GM11168 (cell line): ENCODE measurements around the gene CCDC157.
"Not testable (repeated sequence)": the region's sequence is repeated elsewhere in the genome, so short reads cannot be mapped to it uniquely, and the experiment has no call there.

Source experiments
- in situ Hi-C: fragments of 300-500 bp; cut with MboI; formaldehyde crosslinking; loops from one replicate; pipeline ENCODE4 v1.12.0; 2022; ENCODE audit warnings: low sequenced_read_pairs; ENCODE audit not compliant: unreplicated experiment

CCDC157 gene

DNA sequence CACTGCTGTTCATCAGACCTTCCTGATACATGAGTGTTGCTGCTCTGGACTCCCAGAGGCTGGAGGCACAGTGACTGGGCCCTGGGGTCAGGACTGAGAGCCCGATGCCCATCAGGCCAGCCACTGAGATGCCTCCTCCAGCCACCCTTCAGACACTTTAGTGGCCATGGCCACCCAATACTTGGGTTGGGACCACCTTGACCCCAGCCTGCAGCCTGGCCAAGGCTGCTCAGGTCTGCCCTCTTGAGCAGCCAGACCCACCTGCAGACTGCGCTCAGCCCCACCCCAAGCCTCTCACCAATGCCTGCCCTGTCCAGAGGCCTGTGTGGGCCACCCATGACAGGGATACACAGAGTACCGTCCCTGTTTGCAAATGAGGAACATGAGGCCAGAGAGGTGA lies 26.3 kb downstream of the CCDC157 start:
- in situ Hi-C loops, result no loop called here

DNA sequence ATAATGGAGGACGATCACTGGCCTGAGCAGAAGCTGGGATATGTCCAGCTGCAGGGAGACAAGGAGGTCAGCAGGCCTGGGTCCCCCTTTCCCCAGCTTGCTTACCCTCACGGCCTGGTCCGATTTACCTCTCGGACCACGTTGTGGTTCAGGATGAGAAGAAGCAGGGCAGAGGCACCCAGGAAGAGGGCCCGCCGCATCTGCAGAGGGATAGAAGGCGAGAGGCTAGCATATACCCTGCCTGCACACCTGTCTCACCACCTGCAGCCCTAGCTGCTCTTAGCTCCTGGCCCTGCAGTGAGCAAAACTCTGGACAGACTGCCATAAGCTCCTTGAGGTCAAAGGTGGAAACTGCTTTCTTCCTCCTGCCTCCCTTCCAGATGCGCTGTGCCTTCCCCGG lies 29.1 kb downstream of the CCDC157 start:
- in situ Hi-C loops, result loop anchor here (5.0 kb wide), 1 partner anchor 99 kb away; the partner anchor contains the start of gene CASTOR1

DNA sequence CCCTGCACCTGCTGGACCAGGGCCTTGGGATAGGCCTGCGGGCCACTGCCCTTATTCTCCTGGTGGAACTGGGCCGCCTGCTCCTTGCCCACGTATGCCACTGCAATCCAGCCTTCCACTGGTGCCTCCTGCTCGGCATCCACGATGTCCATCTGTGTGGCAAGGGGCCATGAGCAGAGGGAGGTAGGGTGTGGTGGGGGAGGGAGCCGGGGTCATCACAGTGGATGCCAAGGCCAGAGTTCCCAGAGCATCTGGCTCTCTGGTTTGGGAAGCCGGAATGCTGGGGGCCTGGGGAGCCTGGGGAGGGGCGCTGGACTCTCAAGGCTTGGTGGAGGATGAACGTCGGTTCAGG lies 29.8 kb downstream of the CCDC157 start:
- in situ Hi-C loops, result loop anchor here (5.0 kb wide), 1 partner anchor 99 kb away; the partner anchor contains the start of gene CASTOR1

DNA sequence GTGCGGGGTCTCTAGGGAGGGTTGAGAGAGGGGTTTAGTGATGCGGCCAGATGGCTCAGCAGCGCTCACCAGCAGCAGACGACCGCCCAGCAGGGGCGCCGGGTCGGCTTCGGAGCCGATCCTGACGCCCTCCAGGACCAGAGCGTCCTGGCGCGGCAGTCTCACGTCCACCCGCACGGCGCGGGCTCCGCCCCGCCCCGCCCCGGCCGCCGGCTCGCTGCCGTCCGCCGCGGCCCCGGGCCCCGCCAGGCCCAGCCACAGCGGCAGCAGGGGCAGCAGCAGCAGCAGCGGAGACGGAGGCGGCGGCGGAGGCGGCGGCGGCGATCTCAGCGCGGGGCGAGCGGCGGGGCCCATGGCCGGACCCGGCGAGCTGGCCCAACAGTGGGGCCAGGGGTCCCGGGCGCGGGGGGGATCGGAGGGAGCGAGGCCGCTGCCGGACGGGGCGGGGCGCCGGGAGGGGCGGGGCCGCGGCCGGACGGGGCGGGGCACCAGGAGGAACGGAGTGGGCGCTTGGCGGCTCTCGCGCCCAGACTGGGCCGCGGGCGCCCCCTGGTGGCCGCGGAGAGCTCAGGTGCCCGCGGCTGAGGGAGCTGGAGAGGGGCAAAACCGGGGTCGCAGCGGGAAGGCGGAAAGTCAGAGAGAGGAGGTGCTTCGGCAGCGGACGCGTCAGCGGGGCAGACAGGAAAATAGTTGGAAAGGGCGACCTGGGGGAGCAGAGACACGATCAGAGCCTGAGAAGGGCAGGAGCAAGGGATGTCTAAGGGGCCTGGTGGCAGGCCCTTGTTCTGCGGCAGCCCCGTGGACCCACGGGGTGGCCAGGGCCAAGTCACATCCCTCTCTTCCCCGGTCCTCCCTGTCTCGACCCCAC lies 30.4 kb downstream of the CCDC157 start, which contains the start of gene RNF215:
TSS of gene RNF215 (minus strand) at position 452 of the 868 bp plus-strand sequence. CDS start at position 354, 98 bp downstream.
- in situ Hi-C loops, result loop anchor here (5.0 kb wide), 1 partner anchor 100 kb away; the partner anchor contains the start of gene CASTOR1

DNA sequence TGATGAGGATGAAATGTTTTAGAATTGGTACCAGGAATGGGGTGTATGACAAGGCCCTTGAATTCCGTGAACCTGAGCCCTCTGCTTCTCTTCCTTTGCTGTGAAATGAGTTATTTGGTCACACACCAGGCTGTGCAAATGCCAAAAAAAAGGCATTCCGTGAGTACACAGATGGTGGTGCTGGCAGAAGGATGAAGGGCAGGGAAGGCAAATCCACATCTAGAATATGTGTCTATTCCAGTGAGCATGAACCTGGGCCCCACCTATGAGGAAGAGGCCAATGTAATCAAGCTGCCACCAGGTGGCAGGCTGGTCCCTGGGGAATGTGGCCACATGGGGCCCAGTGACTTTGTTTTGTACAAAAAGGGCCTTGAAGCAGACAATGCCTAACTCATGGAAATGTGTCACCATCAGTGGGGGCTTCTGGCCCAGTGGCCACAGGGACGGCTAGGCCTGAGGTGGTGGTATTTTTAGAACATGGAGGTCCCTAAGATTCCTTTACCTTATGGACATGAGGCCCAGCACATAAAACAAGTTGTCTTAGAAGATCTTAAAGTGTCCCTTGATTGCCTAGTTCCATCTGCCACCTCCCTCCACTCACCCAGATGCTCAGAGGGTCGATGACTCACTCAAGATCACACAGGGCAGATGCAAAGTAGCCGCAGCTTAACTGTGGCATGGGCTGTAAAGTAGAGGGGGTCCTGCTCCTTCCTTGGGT lies 34.3 kb downstream of the CCDC157 start:
- in situ Hi-C loops, result loop anchor here (10.0 kb wide), 1 partner anchor 286 kb away; no protein-coding TSS in a partner anchor

DNA sequence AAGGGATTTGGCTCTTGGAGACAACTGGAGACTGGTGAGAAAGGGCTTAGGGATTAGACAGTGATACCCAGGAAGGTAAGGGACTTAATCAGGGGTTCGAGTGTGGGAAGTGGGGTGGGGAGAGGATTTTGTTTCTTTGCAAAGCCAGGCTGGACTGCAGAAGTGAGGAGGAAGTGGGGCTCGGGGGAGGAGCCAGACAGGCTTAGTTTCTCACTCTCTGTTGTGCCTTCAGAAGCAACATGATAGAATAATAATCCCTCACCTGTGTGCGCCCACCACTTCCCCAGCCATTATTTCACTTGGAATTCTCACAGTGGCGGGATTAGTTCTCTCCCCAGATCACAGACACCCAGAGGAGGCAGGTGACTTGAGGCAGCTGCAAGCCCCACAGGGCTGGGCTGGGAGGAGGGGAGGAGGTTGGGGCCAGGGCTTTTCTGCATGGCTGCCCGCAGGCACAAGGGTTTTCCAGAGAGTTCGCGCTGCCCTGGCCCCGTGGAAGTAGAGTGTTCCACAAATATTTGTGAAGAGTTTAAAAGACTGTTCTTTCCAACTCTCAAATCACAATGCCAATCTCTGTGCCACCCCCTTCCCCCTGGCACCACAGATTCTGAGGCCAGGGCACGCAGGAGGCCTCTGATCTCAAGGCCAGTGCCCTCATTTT lies 36.0 kb downstream of the CCDC157 start:
- in situ Hi-C loops, result loop anchor here (10.0 kb wide), 1 partner anchor 288 kb away; no protein-coding TSS in a partner anchor

DNA sequence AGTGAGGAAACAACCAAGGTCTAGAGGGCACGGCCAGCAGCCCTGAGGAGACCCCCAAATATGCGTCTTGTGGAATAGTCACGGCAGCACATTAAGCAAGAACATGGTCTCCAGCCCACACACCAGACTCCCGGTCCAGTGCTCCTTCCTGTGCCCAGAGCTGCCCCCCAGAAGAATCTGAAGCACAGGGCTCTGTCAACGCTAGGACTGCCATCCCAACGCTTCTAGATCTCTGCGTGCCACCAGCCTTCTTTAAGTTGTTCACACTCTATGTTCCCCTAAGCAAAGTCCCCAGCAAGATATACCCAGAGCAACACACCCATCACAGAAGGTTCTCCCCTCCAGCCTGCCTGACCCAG lies 36.5 kb downstream of the CCDC157 start:
- in situ Hi-C loops, result loop anchor here (10.0 kb wide), 1 partner anchor 288 kb away; no protein-coding TSS in a partner anchor

DNA sequence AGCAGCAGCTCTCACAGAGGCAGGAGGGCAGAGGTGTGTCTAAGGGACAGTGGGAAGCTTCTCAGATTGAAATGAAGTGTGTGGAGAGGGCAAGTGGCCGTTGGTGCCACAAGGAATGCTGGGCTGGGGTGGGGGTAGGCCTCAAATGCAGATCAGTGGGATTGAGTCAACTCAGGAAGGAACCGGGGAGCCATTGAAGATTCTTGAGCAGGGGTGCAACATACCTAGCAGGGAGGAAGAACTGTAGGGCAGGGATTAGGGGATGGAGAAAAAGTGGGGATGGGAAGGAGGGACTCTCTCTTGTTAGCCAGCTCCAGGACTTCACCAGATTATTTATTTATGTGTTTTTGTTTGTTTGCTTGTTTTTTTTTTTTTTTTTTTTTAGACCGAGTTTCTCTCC lies 37.1 kb downstream of the CCDC157 start:
- in situ Hi-C loops, result loop anchor here (10.0 kb wide), 1 partner anchor 289 kb away; no protein-coding TSS in a partner anchor

DNA sequence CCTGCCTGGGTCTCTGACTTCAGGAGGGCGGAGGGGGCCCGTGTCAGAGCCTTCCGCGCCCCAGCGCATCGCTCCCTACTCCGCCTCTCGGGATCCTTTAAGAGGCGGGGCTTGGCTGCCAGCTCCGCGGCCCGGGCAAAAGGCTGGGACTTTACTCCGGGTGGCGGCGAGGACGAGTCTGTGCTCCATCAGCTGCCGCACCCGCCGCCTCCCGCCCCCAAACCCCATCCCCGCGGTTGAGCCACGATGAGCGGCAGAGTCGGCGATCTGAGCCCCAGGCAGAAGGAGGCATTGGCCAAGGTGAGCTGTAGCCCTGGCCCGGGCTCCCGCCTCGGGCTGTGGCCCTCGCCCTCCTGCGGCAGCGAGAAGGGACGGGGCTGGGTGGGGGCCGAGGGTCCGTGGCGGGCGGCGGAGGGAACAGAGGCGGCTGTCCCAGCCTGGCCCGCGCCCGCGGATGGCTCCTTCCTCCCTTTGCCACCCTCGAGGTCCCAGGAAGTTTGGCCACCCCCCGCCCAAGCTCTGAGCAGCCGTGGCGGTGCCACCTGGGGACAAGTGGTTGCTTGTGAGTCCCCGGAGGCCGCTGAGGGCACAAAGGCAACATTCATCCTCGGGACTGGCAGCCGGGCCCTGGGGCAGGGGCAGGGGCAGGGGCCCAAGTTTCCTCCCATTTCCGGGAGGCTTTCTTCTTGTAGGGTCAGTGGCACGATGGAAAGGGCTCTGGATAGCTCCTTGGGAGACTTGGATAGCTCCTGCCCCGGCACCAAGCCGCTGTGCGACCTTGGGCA lies 40.3 kb downstream of the CCDC157 start, which contains the start of gene SEC14L2:
TSS of gene SEC14L2 (plus strand) at position 148 of the 785 bp plus-strand sequence. CDS start at position 247, 99 bp downstream.
- in situ Hi-C loops, result loop anchor here (10.0 kb wide), 1 partner anchor 292 kb away; no protein-coding TSS in a partner anchor

DNA sequence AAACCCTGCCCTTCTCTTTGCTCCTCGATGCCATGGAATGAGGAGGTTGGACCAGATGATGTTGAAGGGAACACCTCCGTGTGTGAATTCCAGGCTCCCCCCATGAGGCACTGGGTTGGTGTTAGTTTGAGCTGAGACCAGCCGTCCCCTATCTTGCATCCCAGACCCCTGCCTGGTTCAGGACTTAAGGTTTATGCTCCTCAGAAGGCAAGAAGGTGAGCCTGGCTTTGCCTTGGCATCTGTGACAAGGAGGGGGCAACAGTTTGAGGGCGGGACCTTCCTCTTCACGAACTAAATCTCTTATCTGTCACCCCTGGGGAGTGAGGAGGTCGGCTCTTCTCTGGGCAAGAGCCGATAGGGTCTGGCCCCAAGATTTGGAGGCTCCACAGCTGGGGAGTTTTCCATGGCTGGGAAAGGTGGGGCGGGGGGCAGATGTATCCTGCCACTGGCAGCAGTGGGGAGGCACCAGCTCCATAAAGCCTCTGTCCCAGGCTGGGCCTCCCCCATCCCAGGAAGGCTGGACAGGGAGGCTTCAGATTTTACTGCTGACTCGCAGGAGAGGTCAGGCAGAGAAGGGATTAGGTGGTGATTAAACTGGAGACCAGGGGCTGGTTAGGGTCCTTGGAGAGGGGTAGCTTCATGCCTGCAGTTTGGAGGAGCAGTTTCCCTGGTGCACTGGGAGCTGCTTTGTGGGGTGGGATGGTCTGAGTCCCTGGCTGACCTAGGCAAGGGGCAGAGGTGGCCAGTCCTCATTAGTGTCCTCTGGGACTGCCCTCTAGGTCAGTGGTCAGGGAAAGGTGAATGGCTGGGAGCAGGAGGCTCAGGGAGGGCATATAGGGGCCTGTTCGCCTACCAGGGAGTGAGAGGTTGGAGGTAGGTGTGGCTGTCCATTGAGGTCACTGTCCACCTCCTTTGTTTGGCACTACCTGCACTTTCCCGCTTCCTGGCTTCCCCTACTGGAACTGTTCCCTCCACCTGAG lies 41.1 kb downstream of the CCDC157 start:
- in situ Hi-C loops, result loop anchor here (10.0 kb wide), 1 partner anchor 293 kb away; no protein-coding TSS in a partner anchor

DNA sequence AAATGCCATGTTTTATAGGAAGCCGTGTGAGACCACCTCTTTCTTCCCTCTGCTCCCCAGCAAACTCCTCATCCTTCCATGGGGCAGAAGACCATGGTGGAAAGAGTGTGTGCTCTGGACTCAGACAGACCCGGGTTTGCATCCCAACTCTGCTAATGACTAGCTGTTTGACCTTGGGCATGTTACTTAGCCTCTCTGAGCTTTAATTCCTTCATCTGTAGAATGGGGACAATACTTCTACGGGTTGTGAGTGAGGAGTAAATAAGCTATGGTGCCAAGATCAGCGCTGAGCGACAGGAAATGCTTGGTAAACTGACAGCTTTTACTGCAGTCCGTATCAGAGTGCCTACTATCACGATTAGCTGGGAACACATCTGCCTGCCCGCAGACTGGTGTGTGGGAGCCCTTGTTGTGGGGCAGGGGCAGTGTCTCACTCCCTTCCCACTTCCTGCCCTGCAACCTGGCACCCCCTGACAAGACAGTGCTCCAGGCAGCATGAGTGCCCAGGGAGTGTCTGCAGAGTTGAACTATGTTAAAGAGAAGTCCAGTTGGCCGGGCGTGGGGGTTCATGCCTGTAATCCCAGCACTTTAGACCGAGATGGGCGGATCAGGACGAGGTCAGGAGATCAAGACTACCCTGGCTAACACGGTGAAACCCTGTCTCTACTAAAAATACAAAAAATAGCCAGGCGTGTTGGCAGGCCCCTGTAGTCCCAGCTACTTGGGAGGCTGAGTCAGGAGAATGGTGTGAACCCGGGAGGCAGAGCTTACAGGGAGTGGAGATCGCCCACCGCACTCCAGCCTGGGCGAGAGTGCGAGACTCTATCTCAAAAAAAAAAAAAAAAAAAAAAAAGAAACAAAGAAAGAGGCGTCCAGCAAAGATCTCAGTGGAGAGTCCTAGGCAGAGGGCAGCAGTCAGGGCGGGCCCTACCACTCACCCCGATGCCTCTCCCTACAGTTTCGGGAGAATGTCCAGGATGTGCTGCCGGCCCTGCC lies 42.2 kb downstream of the CCDC157 start:
- in situ Hi-C loops, result loop anchor here (10.0 kb wide), 1 partner anchor 294 kb away; no protein-coding TSS in a partner anchor

DNA sequence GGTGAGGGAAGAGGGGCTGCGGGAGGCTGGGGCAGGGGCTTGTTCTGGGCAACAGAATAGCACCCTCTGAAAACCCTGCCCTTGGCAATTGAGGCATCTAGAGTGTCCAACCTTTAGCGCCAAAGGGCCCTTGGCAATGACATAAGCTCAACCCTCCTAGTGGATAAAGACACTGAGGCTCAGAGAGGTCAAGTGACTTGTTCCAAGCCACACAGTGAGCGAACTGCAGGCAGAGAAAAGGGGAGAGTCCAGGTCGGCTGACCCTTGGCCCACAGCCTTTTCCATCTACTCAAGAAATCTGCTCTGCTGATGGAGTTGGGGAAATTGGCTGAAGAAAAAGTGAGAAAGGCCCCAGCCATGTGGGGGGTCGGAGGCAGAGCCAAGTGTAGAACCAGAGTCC lies 42.9 kb downstream of the CCDC157 start:
- in situ Hi-C loops, result loop anchor here (10.0 kb wide), 1 partner anchor 295 kb away; no protein-coding TSS in a partner anchor

DNA sequence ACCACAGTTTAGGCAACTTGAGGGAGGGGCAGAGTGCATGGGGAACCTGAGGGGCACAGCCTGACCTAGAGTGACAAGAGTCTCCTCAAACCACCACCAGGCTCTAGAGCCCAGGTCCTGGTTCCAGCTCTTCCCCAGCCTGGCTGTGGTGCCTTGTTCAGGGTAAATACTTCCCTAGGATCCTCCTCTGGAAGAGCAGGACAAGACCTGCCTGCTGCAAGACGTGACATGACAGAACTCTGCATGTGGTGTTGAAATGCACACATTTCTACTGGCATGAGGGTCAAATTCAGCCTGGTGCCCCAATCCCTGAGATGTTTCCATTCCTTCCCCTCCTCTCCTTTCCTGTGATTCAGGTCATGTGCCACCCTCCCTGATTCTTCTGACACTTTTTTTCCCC lies 43.4 kb downstream of the CCDC157 start:
- in situ Hi-C loops, result no loop called here

DNA sequence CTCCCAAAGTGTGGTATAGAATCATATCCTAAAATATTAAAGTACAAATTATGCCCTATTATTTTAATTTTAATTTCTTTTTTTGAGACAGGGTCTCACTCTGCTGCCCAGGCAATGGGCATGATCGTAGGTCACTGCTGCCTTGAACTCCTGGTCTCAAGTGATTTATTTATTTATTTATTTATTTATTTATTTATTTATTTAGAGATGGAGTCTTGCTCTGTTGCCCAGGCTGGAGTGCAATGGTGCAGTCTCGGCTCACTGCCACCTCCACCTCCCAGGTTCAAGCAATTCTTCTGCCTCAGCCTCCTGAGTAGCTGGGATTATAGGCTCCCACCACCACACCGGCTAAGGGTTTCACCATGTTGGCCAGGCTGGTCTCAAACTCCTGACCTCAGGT lies 44.2 kb downstream of the CCDC157 start:
- in situ Hi-C loops, result not testable (repeated sequence)

DNA sequence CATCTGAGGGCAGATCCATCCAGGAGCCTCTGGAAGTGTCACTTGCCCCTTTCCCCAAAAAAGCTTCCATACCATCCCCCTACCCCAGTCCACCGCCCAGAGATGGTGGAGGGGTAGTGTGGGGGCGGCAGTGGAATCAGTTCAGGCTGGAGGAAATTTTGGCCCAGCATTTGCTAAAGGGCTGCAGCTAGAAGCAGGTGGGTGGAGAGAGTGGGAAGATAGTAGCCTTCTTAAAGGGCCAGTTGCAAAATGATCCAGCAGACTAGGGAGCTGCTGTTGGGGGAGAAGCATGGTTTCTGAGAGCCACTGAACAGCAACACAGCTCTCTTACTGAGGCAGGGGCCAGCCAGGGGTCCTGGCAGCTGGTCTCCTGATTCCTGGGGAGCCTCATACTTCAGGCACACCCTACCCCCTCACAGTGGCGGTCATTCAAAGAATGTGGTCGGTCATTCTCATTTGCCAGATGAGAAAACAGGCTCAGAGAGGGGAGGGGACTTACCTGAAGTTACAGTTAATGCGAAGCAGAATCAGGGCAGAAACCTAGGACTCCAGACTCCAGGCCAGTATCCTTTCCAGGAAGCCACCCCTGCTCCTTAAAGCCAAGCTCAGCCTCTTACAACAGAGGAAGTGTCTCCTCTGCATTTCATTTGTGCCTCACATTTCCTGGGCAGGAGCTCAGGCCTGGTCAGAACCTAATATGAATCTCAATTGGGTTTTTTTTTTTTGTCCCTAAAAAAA lies 45.4 kb downstream of the CCDC157 start:
- in situ Hi-C loops, result no loop called here

DNA sequence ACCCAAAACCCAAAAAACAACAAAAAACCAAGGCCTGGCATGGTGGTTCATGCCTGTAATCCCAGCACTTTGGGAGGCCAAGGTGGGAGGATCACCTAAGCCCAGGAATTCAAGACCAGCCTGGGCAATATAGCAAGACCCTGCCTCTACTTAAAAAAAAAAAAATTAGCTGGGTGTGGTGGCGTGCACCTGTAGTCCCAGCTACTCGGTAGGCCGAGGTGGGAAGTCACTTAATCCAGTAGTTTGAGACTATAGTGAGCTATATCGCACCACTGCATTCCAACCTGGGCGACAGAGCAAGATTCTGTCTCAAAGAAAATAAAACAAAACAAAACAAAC lies 45.9 kb downstream of the CCDC157 start:
- in situ Hi-C loops, result not testable (repeated sequence)
